NCI-H146 (cell line): Measurements from ENCODE around the gene PGS1.

Source experiments
- DNase-seq: peaks from one replicate; lab custom pipeline; 2025; lab: John Stamatoyannopoulos, UW

The PGS1 gene

GRCh38 chr17:78427140-78427539 is 48.7 kb downstream of the PGS1 start:
- DNase-seq, result no peak

- no peak for DNase-seq
Measured at GRCh38 chr17:78428025-78428575, 49.7 kb downstream of the PGS1 start.

GRCh38 chr17:78428836-78429617 is 50.6 kb downstream of the PGS1 start:
- no peak for DNase-seq

GRCh38 chr17:78429618-78429995 is 51.2 kb downstream of the PGS1 start:
- DNase-seq, result no peak

GRCh38 chr17:78430892-78431691 is 52.6 kb downstream of the PGS1 start:
- DNase-seq, result no peak

GRCh38 chr17:78431692-78431958 is 53.2 kb downstream of the PGS1 start:
- DNase-seq, result no peak

GRCh38 chr17:78432226-78433012 is 54.0 kb downstream of the PGS1 start:
- DNase-seq, result no peak

- no peak for DNase-seq
Measured at GRCh38 chr17:78433013-78433727, 54.7 kb downstream of the PGS1 start.

GRCh38 chr17:78433780-78434335 is 55.4 kb downstream of the PGS1 start:
- DNase-seq, result no peak

GRCh38 chr17:78434455-78435329 is 56.2 kb downstream of the PGS1 start:
- no peak for DNase-seq

GRCh38 chr17:78435330-78436005 is 57.0 kb downstream of the PGS1 start:
- no peak for DNase-seq

- DNase-seq, result no peak
Measured at GRCh38 chr17:78437508-78438169, 59.2 kb downstream of the PGS1 start.

GRCh38 chr17:78438271-78438691 is 59.8 kb downstream of the PGS1 start:
- DNase-seq, result no peak

- DNase-seq, result no peak
Measured at GRCh38 chr17:78438694-78439325, 60.4 kb downstream of the PGS1 start.

- DNase-seq, result no peak
Measured at GRCh38 chr17:78441271-78441971, 63.0 kb downstream of the PGS1 start.

GRCh38 chr17:78442648-78443218 is 64.3 kb downstream of the PGS1 start:
- no peak for DNase-seq

- no peak for DNase-seq
Measured at GRCh38 chr17:78444392-78444791, 65.9 kb downstream of the PGS1 start.

- DNase-seq, result no peak
Measured at GRCh38 chr17:78446833-78447232, 68.4 kb downstream of the PGS1 start.
